Spleen (tissue), 7 donors: Measurements from ENCODE around the gene SMIM1.
A peak's percentile ranks its signal among the peaks of the same experiment; 100 is the strongest.

ENCODE experiments used
- POLR2A ChIP-seq, 3 donors: fragments of 450-650 bp; IDR thresholded peaks; one replicate each; pipeline ENCODE4 v1.5.1; 2017; ENCODE audit warnings: antibody characterized with exemption in 3 of 3, mild to moderate bottlenecking in 1 of 3
- POLR2AphosphoS5 ChIP-seq, 3 donors: sonication (generic); formaldehyde crosslinking; IDR thresholded peaks; one replicate each; pipeline ENCODE4 v1.5.1; 2017; ENCODE audit warnings: antibody characterized with exemption in 3 of 3
- TF ChIP-seq, protein P1 (sequence below), 11 experiments: fragments of 200-600 bp in 7 of 11; fragments of 450-650 bp in 4 of 11; sonication (generic) in 4 of 11; IDR thresholded peaks in 8 of 11; conservative IDR thresholded peaks in 3 of 11; 1 replicate in 7 of 11; 2 replicates in 4 of 11; pipeline versions ENCODE4 v1.4.0 to v1.8.0; 2016 to 2021; ENCODE audit warnings: antibody characterized with exemption in 11 of 11, inconsistent platforms in 4 of 11, mild to moderate bottlenecking in 1 of 11
- donor health status: DM: no; HTN: no; CAD: no; lungs with moderate emphysema.
- donor health status: DM: no; HTN: no; CAD: no.
- donor health status: DM: no; HTN: no; CAD: no.

DNA sequence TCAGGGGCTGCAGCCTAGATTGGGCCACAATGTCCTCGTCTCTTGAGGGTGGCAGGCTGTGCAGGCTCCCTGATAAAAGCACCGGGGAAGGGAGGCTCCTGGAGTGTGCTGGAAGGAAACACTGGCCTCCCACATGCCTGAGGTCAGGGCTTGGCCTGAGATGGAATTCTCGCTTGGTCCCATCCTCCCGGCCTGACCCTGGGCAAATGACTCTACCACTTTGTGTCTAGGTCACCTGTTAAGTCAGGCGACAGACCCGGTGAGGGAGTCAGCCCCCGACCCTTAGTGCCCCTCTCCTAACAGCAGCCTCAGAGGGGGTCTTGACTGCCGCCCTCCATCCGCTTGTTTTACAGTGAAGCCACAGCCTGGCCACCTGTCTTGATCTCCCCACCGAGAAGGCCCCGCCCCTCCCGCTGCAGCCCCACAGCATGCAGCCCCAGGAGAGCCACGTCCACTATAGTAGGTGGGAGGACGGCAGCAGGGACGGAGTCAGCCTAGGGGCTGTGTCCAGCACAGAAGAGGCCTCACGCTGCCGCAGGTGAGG is 2.5 kb downstream of the SMIM1 start:
- TF ChIP-seq, protein P1, sequence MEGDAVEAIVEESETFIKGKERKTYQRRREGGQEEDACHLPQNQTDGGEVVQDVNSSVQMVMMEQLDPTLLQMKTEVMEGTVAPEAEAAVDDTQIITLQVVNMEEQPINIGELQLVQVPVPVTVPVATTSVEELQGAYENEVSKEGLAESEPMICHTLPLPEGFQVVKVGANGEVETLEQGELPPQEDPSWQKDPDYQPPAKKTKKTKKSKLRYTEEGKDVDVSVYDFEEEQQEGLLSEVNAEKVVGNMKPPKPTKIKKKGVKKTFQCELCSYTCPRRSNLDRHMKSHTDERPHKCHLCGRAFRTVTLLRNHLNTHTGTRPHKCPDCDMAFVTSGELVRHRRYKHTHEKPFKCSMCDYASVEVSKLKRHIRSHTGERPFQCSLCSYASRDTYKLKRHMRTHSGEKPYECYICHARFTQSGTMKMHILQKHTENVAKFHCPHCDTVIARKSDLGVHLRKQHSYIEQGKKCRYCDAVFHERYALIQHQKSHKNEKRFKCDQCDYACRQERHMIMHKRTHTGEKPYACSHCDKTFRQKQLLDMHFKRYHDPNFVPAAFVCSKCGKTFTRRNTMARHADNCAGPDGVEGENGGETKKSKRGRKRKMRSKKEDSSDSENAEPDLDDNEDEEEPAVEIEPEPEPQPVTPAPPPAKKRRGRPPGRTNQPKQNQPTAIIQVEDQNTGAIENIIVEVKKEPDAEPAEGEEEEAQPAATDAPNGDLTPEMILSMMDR (IDR thresholded peaks at IDR 0.05 in 8 of 11, conservative IDR thresholded peaks at IDR 0.05 in 3 of 11), result no peak
- TF ChIP-seq POLR2A (IDR thresholded peaks at IDR 0.05), result no peak
- peak in 1 of 3 donors; percentile 6 for TF ChIP-seq POLR2AphosphoS5 (IDR thresholded peaks at IDR 0.05)
